GM21423 (cell line): ENCODE results near the gene ECT2L.
A peak's percentile ranks its signal among the peaks of the same experiment; 100 is the strongest.

Experiments
- ATAC-seq: cut with Tn5 transposase; IDR thresholded peaks from one replicate; pipeline ENCODE4 v1.9.1; 2021; ENCODE audit warnings: mild to moderate bottlenecking, moderate library complexity; ENCODE audit not compliant: unreplicated experiment

ECT2L gene

DNA sequence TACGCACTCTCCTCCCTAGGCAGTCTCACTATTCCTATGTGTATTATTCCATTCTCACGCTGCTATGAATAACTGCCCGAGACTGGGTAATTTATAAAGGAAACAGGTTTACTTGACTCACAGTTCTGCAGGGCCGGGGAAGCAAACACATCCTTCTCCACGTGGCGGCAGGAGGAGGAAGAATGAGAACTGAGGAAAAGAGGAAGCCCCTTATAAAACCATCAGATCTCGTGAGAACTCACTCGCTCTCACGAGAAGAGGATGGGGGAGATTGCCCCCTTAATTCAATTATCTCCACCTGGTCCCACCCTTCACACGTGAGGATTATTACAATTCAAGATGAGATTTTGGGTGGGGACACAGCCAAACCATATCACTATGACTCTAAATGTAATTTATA is 61.9 kb downstream of the ECT2L start:
- no peak for ATAC-seq

DNA sequence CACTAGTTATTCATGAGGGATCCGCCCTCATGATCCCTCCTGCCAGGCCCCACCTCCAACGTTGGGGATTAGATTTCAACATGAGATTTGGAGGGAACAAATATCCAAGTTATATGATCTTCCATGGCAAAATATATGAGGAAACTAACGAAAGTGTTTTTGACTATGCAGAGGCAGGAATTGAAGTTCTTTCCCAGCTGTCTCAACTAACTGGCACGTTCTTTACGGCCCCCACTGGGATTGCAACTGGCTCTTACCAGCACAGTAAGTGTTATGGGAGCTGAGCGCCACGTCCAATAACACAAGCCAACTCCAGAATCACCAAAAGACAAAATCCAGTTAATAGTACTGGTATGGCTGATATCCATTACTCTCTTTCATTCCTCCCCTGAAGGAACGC is 66.6 kb downstream of the ECT2L start:
- no peak for ATAC-seq

DNA sequence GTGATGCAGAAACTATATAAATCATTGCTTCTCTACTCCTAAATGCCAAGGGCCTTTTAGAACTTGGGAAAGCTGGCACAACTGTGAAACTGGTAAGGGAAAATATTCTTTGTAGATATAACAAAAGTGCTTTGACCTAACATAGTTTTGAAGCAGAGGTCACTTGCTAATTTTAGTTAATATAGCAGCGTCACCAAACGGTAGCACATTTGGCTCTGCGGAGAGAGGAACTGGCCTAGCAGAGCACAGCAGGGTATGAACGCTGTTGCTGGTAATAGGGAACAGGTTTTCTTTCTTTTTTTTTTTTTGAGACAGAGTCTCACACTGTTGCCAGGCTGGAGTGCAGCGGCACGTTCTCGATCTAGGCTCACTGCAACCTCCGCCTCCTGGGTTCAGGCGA is 67.4 kb downstream of the ECT2L start:
- ATAC-seq = no peak

DNA sequence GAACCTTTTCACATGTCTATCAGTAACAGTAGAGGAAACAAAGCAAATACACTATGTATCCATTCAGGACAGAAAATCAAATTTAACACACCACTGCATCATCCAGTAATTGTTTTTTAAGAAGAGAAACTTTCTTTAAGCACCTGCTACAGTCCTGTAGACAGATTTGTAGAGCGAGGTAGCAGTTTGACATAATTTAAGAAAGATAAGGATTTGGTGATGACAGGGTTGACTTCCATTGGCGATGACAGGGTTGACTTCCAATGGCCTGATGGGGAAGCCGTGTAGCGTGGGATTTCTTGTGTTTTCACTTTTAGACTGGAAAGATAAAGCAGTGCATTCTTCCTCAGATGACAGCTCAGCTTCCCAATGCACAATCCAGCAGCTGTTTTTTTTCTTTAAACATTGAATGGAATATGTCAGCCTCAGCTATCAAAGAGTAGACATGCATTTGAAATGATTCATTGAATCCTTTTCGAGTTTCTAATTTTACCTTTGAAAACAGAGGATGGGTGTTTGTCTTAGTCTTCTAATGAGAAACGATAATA is 68.5 kb downstream of the ECT2L start:
- no peak for ATAC-seq

DNA sequence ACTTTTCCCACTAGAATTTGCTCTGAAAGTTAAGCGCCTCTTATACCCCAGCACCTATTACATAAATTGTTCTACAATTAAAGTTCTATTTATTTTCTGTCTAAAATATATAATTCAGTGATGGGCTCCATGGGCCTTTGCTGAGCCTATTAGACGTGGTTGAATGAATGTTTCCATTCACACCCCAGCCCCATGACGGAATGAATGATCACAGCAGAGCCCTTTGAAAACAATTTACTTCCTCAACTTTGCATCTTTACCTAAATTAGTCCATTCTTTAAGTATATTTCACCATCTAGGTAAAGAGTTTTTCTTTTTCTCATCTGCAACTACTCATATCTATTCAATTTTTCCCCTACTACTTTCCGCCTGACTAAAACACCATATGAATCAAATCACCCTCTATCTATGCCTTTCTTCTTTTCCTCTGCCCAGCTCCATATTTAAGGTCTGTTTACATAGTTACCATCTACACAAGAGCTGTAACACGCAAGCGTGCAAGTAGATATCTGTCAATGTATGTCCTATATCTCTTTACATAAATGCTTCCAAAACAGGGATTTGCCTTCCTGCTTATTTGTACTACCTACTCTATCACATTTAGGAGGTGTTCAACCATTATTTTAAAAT is 69.7 kb downstream of the ECT2L start:
- ATAC-seq = no peak

DNA sequence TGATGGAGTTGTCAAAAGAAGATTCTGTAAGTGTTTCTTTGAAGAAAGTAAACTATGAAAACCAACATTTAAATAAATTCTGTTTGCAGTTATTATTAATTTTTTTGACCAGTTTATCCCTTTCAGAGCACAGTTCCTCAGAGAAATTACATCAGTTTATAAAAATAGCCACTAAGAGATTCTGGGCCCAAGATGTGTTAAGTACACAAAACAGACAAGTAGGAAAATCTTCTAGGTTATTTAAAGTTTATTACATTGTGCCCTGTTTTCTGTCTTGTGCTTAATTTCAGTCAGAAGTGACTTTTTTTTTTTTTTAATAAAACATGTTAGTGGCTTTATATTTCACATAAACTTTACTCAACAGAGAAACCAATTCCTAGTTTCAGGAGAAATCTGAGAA is 72.3 kb downstream of the ECT2L start:
- no peak for ATAC-seq

DNA sequence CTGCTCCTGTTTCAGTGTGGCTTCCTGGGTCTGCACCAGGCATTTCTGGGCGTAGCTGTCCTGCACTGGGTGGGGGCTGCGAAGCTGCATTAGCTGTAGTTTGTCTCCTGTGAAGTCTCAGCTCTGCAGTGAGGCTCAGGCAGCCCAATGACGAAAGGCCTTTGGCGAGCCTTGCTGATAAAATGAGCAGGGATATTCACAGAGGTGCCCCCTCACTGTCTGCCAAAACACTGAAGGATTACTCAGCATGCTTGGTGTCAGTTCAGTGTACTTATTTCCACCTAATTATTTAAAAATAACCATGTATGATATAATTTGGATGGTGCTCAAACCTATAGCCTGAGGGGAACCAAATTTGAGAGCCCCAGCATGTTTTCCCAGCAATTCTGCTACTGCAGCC is 73.5 kb downstream of the ECT2L start:
- ATAC-seq = no peak

DNA sequence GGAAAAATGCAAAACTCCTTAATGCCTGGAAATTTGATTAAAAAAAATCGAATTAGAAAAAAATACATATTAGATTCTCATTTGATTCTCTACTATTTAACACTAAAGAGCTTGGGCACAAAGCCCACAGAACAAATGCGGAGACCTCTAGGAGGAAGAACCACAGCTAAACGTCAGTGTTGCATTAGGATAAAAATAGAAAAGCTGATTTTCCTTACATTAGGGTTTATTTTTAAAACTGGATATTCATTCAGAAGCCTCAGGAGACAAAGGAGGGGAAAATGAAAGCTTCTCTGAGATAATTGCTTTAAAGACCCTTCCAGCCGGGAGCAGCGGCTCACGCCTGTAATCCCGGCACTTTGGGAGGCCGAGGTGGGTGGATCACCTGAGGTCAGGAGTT is 77.3 kb downstream of the ECT2L start:
- ATAC-seq = no peak

DNA sequence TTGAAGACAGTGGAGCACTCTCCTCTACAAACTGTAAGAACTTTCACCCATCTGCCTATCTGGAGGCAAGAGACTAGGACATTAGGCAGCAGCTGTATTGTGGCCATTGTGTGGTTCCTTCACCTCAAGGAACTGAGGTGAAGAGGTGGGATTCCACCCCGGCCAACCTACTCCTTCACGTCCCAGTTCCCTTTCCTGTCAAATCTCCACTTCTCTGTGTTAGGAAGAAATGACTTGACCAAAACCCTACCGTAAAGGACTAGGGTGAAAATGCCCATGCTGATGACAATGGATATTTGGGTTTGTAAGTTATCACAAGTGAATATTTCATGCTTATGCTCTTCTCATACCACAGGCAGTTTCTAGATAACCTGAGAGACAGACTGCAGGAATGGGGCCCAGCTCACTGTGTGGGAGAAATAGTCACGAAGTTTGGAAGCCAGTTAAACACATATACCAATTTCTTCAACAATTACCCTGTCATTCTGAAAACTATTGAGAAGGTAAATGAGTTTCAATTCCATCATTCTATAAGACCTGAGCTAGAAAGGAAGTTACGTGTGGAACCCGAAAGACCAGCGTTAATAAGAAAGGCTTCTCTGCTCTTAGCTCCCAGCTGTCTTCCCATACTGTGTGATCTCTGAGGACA is 86.6 kb downstream of the ECT2L start:
- ATAC-seq = peak; percentile 74

DNA sequence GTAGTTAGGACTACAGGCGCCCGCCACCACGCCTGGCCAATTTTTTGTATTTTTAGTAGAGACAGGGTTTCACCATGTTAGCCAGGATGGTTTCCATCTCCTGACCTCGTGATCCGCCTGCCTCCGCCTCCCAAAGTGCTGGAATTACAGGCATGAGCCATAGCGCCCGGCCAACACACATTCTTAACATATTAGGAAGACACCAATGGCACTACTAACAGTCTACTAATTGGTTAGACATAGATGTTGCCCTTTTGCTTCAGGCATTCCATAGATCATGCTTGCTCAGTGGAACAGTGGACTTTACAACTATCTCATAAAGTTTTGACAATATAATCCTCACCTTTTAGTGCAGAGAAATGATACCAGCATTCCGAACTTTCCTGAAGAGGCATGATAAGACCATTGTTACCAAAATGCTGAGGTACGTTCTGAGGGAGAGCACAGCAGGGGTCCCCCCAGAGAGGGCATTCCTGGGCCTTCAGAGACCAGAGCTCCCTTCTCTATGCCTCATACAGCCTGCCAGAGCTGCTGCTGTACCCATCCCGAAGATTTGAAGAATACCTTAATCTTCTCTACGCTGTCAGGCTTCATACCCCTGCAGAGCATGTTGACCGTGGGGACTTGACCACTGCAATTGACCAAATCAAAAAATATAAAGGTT is 89.4 kb downstream of the ECT2L start:
- ATAC-seq = no peak

DNA sequence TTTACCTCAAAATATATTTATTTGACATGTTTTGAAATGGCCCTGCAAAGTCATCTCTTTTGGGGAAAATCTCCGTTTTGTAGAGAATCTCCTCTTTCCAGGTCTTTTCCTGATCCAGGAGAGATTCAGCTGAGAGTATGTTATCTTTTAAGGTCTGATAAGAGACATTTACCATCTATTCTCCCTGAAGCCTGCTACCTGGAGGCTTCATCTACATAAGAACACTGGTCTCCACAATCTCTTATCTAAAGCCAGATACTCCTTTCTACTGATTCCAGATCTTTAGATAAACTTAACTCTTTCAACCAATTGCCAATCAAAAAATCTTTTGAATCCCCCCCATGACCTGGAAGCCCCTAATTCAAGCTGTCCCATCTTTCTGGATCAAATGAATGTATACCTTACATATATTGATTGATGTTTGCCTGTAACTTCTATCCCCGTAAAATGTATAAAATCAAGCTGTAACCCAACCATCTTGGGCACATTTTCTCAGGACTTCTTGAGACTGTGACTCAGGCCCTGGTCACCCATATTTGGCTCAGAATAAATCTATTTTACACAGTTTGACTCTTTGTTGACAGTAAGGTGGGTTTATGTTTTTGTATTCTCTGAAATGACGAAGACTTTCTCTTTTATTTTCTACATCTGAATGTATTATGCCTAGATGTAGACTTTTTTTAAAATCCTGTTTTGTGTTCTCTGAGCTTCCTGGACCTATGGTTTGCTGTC is 95.5 kb downstream of the ECT2L start:
- no peak for ATAC-seq

DNA sequence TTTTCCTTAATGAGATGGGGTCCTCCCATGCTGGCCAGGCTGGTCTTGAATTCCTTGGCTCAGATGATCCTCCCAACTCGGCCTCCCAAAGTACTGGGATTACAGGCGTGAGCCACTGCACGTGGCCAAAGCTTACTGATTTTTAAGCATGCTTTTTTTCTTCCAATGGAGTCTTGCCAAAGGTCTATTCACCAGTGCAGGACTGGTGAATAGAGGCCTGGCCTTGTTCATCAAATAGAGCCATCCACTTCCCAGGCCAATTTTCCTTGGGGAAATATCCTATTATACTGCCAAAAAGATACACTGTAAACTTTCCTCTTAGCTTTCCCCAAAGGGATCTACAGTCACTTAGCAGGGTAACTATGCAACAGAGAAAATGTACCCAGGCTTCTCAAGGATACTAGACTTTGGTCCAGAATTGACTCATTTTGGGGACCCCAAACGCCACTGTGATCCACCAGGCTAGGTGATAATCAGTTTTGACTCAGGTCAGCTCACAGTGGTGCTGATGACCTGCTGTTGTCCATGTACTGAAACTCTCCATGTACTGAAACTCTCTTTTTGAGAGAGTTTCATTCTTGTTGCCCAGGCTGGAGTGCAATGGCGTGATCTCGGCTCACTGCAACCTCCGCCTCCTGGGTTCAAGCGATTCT is 100.3 kb downstream of the ECT2L start:
- ATAC-seq = no peak

DNA sequence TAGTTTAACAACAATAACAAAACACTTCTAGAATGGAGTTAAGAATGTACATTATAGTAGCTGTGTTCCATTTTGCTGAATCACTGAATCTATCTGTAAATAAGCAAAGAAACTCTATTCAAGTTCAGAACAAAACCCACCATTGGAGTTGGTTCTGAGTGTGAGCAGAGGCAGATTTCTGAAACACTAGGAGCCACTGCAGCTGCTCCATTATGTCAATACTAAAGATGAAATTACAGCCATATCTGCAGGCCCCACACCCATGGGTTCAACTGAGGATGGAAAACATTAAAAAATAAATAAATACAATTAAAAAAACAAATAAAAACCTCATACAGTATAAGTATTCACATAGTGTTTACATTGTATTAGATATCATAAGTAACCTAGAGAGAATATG is 101.1 kb downstream of the ECT2L start:
- ATAC-seq = no peak

DNA sequence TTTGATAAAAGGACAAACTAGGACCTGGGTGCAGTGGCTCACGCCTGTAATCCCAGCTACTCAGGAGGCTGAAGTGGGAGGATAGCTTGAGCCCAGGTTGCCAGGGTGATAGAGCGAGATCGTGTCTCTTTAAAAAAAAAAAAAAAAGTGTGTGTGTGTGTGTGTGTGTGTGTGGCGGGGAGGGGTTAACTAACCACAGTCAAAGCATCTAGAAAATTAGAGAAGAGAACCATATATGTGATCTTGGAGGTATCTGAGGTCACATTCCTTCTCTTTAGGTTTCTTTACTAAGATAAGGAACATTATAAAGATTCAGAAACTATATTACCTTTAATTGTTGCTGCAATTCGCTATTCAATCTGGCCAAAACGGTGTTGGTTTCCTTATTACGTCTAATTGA is 111.3 kb downstream of the ECT2L start:
- no peak for ATAC-seq

DNA sequence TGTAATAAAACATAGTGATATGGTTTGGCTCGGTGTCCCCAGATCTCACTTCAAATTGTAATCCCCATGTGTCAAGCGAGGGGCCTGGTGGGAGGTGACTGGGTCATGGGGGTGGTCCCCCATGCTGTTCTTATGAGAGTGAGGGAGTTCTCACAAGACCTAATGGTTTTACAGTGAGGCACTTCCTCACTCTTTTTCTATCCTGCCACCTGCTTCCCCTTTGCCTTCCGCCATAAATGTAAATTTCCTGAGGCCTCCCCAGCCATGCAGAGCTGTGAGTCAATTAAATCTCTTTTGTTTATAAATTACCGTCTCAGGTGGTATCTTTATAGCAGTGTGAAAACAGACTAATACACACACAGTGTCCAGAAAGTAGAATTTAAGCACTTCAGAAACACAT is 113.6 kb downstream of the ECT2L start:
- no peak for ATAC-seq

DNA sequence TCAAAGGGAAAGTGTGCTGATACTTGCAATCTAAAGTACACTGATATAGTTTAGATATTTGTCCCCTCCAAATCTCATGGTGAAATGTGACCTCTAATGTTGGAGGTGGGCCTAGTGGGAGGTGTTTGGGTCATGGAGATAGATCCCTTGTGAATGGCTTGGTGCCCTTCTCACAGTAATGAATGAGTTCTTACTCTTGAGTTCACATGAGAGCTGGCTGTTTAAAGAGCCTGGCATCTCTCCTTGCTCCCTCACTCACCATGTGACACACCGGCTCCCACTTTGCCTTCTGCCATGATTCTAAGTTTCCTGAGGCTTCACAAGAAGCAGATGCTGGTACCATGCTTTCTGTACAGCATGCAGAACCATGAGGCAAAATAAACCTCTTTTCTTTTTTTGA is 114.1 kb downstream of the ECT2L start:
- ATAC-seq = no peak

DNA sequence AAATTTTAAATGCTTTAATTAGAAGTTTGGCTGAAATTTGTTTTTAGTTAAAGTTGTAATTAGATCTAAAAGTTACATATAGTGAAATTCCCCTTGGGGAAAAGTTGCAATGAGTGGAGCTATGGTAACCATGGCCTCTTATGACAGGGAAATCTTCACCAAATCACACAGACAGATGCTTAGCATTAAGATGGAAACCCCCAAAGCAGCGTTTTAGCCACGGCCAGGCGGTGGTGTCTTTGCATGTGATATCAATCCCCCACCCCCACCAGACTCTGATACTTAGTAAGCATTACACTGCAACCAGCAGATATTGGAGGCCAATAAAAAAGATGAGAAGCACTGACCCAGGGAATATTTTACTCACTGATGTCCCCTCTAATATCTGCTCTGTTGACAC is 116.4 kb downstream of the ECT2L start:
- no peak for ATAC-seq

DNA sequence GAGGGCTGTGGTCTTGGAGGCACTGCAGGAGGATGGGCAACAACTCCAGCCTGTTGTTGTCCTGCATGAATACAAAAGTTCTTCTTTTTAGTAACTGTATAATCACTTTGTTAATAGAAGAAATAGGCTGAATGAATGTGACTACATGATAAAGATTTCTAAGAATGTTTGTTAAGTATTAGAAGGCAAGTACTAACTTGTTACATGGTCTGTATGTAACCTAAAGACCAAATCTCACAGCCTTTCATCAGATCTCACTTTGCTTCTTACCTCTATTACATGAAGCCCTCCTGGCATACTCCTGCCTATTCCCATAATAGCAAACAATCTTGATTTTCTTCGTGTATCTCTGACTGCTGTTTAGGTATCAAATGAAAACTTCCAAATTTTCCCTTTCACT is 118.8 kb downstream of the ECT2L start:
- ATAC-seq = no peak

DNA sequence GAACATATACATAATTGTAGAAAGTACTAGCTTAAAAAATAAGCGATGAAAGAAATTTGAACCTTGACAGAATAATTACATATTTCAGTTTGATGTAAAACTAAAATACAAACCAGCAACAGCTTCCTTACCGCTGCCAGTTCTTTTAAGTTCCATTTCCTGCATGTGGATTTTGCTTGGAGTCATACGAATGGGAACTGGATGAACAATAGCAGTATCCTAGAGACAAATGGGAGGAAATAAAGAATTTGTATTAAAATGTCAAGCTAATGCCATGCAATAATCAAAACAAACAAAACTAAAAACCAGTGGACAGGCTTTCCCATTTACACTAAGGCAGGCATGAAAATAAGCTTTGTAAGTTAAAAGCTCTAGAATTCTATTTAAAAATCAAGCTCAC is 125.0 kb downstream of the ECT2L start:
- no peak for ATAC-seq

DNA sequence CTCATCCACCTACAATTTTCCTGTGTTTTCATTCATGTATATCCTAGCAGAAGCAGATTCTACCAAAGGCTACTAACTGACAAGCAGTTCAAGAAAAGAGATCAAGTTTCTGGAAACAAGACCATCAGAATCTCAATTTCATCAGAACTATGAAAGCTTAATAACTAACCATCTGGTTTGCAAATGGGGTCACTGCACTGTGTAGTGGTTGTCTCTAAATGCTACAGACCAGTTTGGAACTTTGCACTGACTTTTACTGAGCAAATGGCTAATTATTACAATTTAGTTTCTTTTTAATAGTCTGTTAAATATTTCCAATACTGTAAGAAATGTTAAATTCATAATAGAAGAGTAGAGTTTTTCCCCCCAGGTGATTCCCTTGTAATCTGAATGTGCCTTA is 127.7 kb downstream of the ECT2L start:
- peak; percentile 66 for ATAC-seq

DNA sequence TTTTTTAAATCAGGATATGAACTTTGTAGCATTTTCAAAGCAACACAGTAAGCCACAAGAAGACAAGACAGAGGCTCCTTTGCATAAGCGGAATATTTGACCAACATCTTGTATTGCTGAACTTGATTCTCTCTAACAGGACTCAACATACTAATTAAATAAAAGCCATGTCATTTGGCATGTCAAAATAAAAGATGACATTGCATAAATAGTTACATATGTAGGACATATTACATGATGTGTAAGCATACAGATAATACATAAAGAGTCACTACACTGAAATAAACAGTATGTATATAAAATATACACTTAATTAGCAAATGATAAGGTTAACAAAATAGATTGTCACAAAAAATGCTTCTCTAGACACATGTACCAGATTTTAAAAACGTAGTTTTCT is 129.9 kb downstream of the ECT2L start:
- no peak for ATAC-seq
